Tibial nerve (tissue), 4 donors: ENCODE measurements around the gene TTC7B. TPM values are rescaled to one million over a fixed set of nuclear protein-coding genes. Genes with fewer than 3 reads are reported as not detected.

Experiments used
- DNase-seq, 2 donors: peaks; one replicate each; pipeline ENCODE4 v3.0.0-alpha.2; 2019; ENCODE audit warnings: low spot score in 2 of 2
- H3K27ac ChIP-seq, 4 donors: fragments of 200-600 bp; sonication (generic) in 3 of 4; one replicate each; pipeline ENCODE4 v1.5.1; 2017 to 2019; ENCODE audit warnings: mild to moderate bottlenecking in 1 of 4
- H3K27me3 ChIP-seq, 2 donors: fragments of 200-600 bp; sonication (generic) in 1 of 2; one replicate each; pipeline versions ENCODE4 v1.5.1 to v1.6.0; 2017 to 2019
- H3K36me3 ChIP-seq, 3 donors: fragments of 200-600 bp; sonication (generic); one replicate each; pipeline ENCODE4 v1.5.1; 2018 to 2019
- H3K4me1 ChIP-seq, 4 donors: fragments of 200-600 bp; sonication (generic) in 3 of 4; one replicate each; pipeline ENCODE4 v1.5.1; 2017 to 2019
- H3K4me3 ChIP-seq, 4 donors: fragments of 200-600 bp; sonication (generic) in 3 of 4; one replicate each; pipeline ENCODE4 v1.5.1; 2017 to 2019; ENCODE audit warnings: mild to moderate bottlenecking in 1 of 4, moderate library complexity in 1 of 4
- H3K9me3 ChIP-seq, 4 donors: fragments of 200-600 bp; sonication (generic) in 3 of 4; one replicate each; pipeline ENCODE4 v1.5.1; 2017 to 2019
- EP300 ChIP-seq, 2 donors: sonication (generic); formaldehyde crosslinking; IDR thresholded peaks; one replicate each; pipeline ENCODE4 v1.6.1; 2017; ENCODE audit warnings: antibody characterized with exemption in 2 of 2, mild to moderate bottlenecking in 1 of 2
- POLR2A ChIP-seq, 2 donors: fragments of 450-650 bp; IDR thresholded peaks; one replicate each; pipeline ENCODE4 v1.6.1; 2017; ENCODE audit warnings: antibody characterized with exemption in 2 of 2, mild to moderate bottlenecking in 2 of 2, moderate library complexity in 2 of 2
- WGBS, 2 donors: methylation state at CpG; one replicate each; pipeline ENCODE4 v1.1.5; 2018; 5-methylcytosine and 5-hydroxymethylcytosine counted together
- total RNA-seq, 4 donors: library from RNA; depleted of rRNA; stranded (reverse); fragments of >200 nt; gene quantifications; one replicate each; pipeline ENCODE4 v1.1.0, GENCODE V29; 2016
- TF ChIP-seq, protein P1 (sequence below), 5 experiments: fragments of 200-600 bp in 3 of 5; fragments of 450-650 bp in 2 of 5; sonication (generic) in 3 of 5; IDR thresholded peaks; one replicate each; pipeline ENCODE4 v1.5.1; 2016 to 2019; ENCODE audit warnings: antibody characterized with exemption in 5 of 5, mild to moderate bottlenecking in 3 of 5, moderate library complexity in 2 of 5

TTC7B gene
- total RNA-seq, 4 donors from 2014 or later, result 25.9 to 44.1 (median 34.4) TPM

GRCh38 chr14:90777830-90778485, 38.3 kb downstream of the TTC7B start:
- Histone ChIP-seq H3K27ac (no peak overlapping the region), H3K4me1 (no peaks in the 10 kb centered on the region), H3K9me3 (no peaks in the 10 kb centered on the region), H3K4me3 (no peak overlapping the region), H3K27me3 (no peaks in the 10 kb centered on the region), H3K36me3 (peaks cover 0 to 96% (median 0%) of the 10 kb centered on the region in 3 donors)
- WGBS, 2 donors, result 80 to 90% methylated on average over 8 to 11 of the region's 11 CpGs
- TF ChIP-seq, protein P1, sequence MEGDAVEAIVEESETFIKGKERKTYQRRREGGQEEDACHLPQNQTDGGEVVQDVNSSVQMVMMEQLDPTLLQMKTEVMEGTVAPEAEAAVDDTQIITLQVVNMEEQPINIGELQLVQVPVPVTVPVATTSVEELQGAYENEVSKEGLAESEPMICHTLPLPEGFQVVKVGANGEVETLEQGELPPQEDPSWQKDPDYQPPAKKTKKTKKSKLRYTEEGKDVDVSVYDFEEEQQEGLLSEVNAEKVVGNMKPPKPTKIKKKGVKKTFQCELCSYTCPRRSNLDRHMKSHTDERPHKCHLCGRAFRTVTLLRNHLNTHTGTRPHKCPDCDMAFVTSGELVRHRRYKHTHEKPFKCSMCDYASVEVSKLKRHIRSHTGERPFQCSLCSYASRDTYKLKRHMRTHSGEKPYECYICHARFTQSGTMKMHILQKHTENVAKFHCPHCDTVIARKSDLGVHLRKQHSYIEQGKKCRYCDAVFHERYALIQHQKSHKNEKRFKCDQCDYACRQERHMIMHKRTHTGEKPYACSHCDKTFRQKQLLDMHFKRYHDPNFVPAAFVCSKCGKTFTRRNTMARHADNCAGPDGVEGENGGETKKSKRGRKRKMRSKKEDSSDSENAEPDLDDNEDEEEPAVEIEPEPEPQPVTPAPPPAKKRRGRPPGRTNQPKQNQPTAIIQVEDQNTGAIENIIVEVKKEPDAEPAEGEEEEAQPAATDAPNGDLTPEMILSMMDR (IDR thresholded peaks at IDR 0.05), result no peak
- no peak for TF ChIP-seq POLR2A (IDR thresholded peaks at IDR 0.05)
- no peak for DNase-seq

DNA sequence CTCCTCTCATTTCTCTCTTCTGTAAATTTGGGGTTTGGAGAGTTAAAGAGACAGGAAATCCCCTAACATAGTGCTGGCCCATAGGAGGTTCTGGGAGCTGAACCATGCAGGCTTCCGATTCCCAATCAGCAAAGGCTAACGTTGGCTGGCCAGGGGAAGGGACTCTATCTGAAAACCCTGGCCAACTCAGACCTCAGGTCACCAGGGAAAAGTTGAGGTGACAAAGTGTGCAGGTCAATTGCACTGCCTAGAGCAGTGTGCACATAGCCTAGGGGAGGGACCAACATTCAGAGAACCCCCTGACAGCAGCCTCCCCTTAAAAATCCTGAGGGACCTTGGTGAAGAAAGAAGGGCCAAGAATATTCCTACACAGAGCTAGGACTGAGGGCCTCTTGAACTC, 38.9 kb downstream of the TTC7B start:
- TF ChIP-seq POLR2A (IDR thresholded peaks at IDR 0.05) (no peak), EP300 (IDR thresholded peaks at IDR 0.05) (no peak)
- TF ChIP-seq, protein P1 (IDR thresholded peaks at IDR 0.05), result no peak
- DNase-seq, result no peak
- Histone ChIP-seq H3K4me3 (no peak overlapping the region), H3K27ac (no peak overlapping the region), H3K36me3 (peaks cover 0 to 96% (median 0%) of the 10 kb centered on the region in 3 donors), H3K9me3 (no peaks in the 10 kb centered on the region), H3K27me3 (no peaks in the 10 kb centered on the region), H3K4me1 (no peaks in the 10 kb centered on the region)
- 65 to 68% methylated on average over 2 of the region's 2 CpGs for WGBS, 2 donors

GRCh38 chr14:90775441-90775840, 40.8 kb downstream of the TTC7B start:
- H3K36me3 ChIP-seq, result peaks cover 0 to 93% (median 0%) of the 10 kb centered on the region in 3 donors
- TF ChIP-seq POLR2A (IDR thresholded peaks at IDR 0.05), result no peak
- TF ChIP-seq EP300 (IDR thresholded peaks at IDR 0.05), result no peak
- TF ChIP-seq, protein P1 (IDR thresholded peaks at IDR 0.05), result no peak

GRCh38 chr14:90774316-90774715, 41.9 kb downstream of the TTC7B start:
- H3K4me3 ChIP-seq, result no peak overlapping the region
- no peak overlapping the region for H3K27ac ChIP-seq
- H3K9me3 ChIP-seq, result peaks cover 0 to 3% (median 0%) of the 10 kb centered on the region in 4 donors
- peaks cover 0 to 95% (median 0%) of the 10 kb centered on the region in 3 donors for H3K36me3 ChIP-seq
- H3K4me1 ChIP-seq, result no peaks in the 10 kb centered on the region
- TF ChIP-seq EP300 (IDR thresholded peaks at IDR 0.05) (no peak), POLR2A (IDR thresholded peaks at IDR 0.05) (no peak)
- TF ChIP-seq, protein P1 (IDR thresholded peaks at IDR 0.05), result no peak
- no peaks in the 10 kb centered on the region for H3K27me3 ChIP-seq
- DNase-seq, result no peak
- 63 to 87% methylated on average over 3 to 5 of the region's 5 CpGs for WGBS, 2 donors

More at GRCh38 chr14:90775441-90775840, 40.8 kb downstream of the TTC7B start:
- Histone ChIP-seq H3K4me1 (no peaks in the 10 kb centered on the region), H3K27ac (no peak overlapping the region), H3K27me3 (no peaks in the 10 kb centered on the region), H3K9me3 (no peaks in the 10 kb centered on the region), H3K4me3 (no peak overlapping the region)
- WGBS, 2 donors, result 88 to 94% methylated on average over 4 of the region's 4 CpGs
- DNase-seq, result no peak

GRCh38 chr14:90773705-90774104, 42.5 kb downstream of the TTC7B start:
- Histone ChIP-seq H3K27me3 (no peaks in the 10 kb centered on the region), H3K27ac (no peak overlapping the region), H3K4me3 (no peak overlapping the region), H3K36me3 (peaks cover 0 to 95% (median 0%) of the 10 kb centered on the region in 3 donors), H3K4me1 (no peaks in the 10 kb centered on the region), H3K9me3 (peaks cover 0 to 9% (median 0%) of the 10 kb centered on the region in 4 donors)
- 84 to 90% methylated on average over 4 of the region's 4 CpGs for WGBS, 2 donors
- TF ChIP-seq, protein P1 (IDR thresholded peaks at IDR 0.05), result no peak
- TF ChIP-seq POLR2A (IDR thresholded peaks at IDR 0.05), result no peak
- no peak for TF ChIP-seq EP300 (IDR thresholded peaks at IDR 0.05)
- no peak for DNase-seq
